Choroid plexus epithelial cell (primary cell): Measurements from ENCODE around the gene CYTL1.
A peak's percentile ranks its signal among the peaks of the same experiment; 100 is the strongest.

Experiments
- DNase-seq: peaks from one replicate; pipeline ENCODE4 v3.0.0-alpha.2; 2010; ENCODE audit warnings: low read depth
- H3K4me3 ChIP-seq: 2 replicates; pipeline ENCODE4 v1.5.1; 2011; ENCODE audit warnings: low read depth, mild to moderate bottlenecking, control low read depth, low read length, moderate library complexity
- TF ChIP-seq, protein P1 (sequence below): conservative IDR thresholded peaks from 2 replicates; pipeline ENCODE4 v1.5.1; 2011; ENCODE audit warnings: low read depth, mild to moderate bottlenecking, control low read depth, inconsistent platforms, low read length, moderate library complexity

Gene CYTL1

GRCh38 chr4:4987656-4988055, 31.6 kb downstream of the CYTL1 start:
- DNase-seq, result no peak
- TF ChIP-seq, protein P1, sequence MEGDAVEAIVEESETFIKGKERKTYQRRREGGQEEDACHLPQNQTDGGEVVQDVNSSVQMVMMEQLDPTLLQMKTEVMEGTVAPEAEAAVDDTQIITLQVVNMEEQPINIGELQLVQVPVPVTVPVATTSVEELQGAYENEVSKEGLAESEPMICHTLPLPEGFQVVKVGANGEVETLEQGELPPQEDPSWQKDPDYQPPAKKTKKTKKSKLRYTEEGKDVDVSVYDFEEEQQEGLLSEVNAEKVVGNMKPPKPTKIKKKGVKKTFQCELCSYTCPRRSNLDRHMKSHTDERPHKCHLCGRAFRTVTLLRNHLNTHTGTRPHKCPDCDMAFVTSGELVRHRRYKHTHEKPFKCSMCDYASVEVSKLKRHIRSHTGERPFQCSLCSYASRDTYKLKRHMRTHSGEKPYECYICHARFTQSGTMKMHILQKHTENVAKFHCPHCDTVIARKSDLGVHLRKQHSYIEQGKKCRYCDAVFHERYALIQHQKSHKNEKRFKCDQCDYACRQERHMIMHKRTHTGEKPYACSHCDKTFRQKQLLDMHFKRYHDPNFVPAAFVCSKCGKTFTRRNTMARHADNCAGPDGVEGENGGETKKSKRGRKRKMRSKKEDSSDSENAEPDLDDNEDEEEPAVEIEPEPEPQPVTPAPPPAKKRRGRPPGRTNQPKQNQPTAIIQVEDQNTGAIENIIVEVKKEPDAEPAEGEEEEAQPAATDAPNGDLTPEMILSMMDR, result no peak
- H3K4me3 ChIP-seq, result no peak overlapping the region

GRCh38 chr4:4986841-4987240, 32.4 kb downstream of the CYTL1 start:
- no peak for DNase-seq

GRCh38 chr4:4985844-4986243, 33.4 kb downstream of the CYTL1 start:
- H3K4me3 ChIP-seq, result no peak overlapping the region
- no peak for DNase-seq
- TF ChIP-seq, protein P1, result peak; percentile 44

More at GRCh38 chr4:4986841-4987240, 32.4 kb downstream of the CYTL1 start:
- no peak overlapping the region for H3K4me3 ChIP-seq
- TF ChIP-seq, protein P1, result no peak

GRCh38 chr4:4985036-4985435, 34.2 kb downstream of the CYTL1 start:
- no peak for DNase-seq
- TF ChIP-seq, protein P1, result no peak
- no peak overlapping the region for H3K4me3 ChIP-seq

DNA sequence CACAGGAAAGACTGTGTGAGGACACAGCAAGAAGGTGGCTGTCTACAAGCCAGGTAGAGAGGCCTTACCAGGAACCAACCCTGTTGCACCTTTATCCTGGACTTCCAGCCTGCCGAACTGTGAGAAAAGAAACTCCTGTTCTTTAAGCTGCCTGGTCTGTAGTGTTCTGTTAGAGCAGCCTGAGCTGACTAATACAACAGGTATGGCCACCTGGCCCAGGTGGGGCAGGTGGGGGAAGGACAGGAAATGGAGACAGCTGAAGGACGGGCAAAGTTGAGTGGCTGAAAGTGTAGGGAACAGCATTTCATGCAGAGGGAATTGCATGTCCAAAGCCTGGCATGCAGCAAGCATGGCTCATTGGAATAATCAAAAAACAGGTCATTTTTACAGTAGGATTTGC, 35.1 kb downstream of the CYTL1 start:
- DNase-seq, result no peak
- no peak overlapping the region for H3K4me3 ChIP-seq
- TF ChIP-seq, protein P1, result no peak

- DNase-seq, result no peak
- TF ChIP-seq, protein P1, result no peak
- H3K4me3 ChIP-seq, result no peak overlapping the region
Measured at GRCh38 chr4:4981827-4982226, 37.4 kb downstream of the CYTL1 start.

- no peak overlapping the region for H3K4me3 ChIP-seq
- TF ChIP-seq, protein P1, result no peak
- DNase-seq, result no peak
Measured at GRCh38 chr4:4981427-4981826, 37.8 kb downstream of the CYTL1 start.
